Fibroblast of skin of right quadriceps (primary cell): ENCODE results near the gene MRPS15.
"Not testable (repeated sequence)": the region's sequence is repeated elsewhere in the genome, so short reads cannot be mapped to it uniquely, and the experiment has no call there.

Experiments
- DNase-seq: peaks from one replicate; pipeline ENCODE4 v3.0.0-alpha.2; 2013

The MRPS15 gene

GRCh38 chr1:36463803-36464604, at the start of gene MRPS15:
TSS of gene MRPS15 (minus strand) at chr1:36464384. CDS start at chr1:36464275, 109 bp downstream.
- peak; percentile 94 for DNase-seq

GRCh38 chr1:36512842-36513241, 48.7 kb upstream of the MRPS15 start:
- DNase-seq: no peak

GRCh38 chr1:36511804-36512798, 47.9 kb upstream of the MRPS15 start:
- no peak for DNase-seq

- not testable (repeated sequence) for DNase-seq
Measured at GRCh38 chr1:36511220-36511619, 47.0 kb upstream of the MRPS15 start.

- DNase-seq: no peak
Measured at GRCh38 chr1:36510418-36510817, 46.2 kb upstream of the MRPS15 start.

- DNase-seq: no peak
Measured at GRCh38 chr1:36508257-36508656, 44.1 kb upstream of the MRPS15 start.

GRCh38 chr1:36506276-36506920, 42.2 kb upstream of the MRPS15 start:
- no peak for DNase-seq

GRCh38 chr1:36503733-36504132, 39.5 kb upstream of the MRPS15 start:
- no peak for DNase-seq

- DNase-seq: no peak
Measured at GRCh38 chr1:36503159-36503558, 39.0 kb upstream of the MRPS15 start.

GRCh38 chr1:36502616-36503015, 38.4 kb upstream of the MRPS15 start:
- DNase-seq: no peak

- not testable (repeated sequence) for DNase-seq
Measured at GRCh38 chr1:36501911-36502310, 37.7 kb upstream of the MRPS15 start.

GRCh38 chr1:36497207-36497606, 33.0 kb upstream of the MRPS15 start:
- no peak for DNase-seq

- DNase-seq: no peak
Measured at GRCh38 chr1:36494971-36495370, 30.8 kb upstream of the MRPS15 start.

- DNase-seq: no peak
Measured at GRCh38 chr1:36493524-36493923, 29.3 kb upstream of the MRPS15 start.

- DNase-seq: no peak
Measured at GRCh38 chr1:36492491-36492890, 28.3 kb upstream of the MRPS15 start.

GRCh38 chr1:36489258-36490051, 25.3 kb upstream of the MRPS15 start:
- DNase-seq: not testable (repeated sequence)

GRCh38 chr1:36487906-36488305, 23.7 kb upstream of the MRPS15 start:
- no peak for DNase-seq

GRCh38 chr1:36487336-36487725, 23.1 kb upstream of the MRPS15 start:
- not testable (repeated sequence) for DNase-seq

GRCh38 chr1:36486439-36487335, 22.5 kb upstream of the MRPS15 start:
- DNase-seq: no peak

- no peak for DNase-seq
Measured at GRCh38 chr1:36486093-36486438, 21.9 kb upstream of the MRPS15 start.

- DNase-seq: no peak
Measured at GRCh38 chr1:36484099-36484498, 19.9 kb upstream of the MRPS15 start.
